ENCODE measurements around the gene EPS8L2. TPM values are rescaled to one million over a fixed set of nuclear protein-coding genes. Genes with fewer than 3 reads are reported as not detected.
A peak's percentile ranks its signal among the peaks of the same experiment; 100 is the strongest.

EPS8L2 gene
- total RNA-seq, 2 donors from 2014 or later: 11.4 to 15.7 TPM

- H3K36me3 Mint-ChIP-seq (ENCODE audit: insufficient read depth in 2 of 2): peaks cover 0 to 7% of the 10 kb centered on the region in 2 donors
These were observed 59.7 kb downstream of the EPS8L2 start for GRCh38 chr11:765802-766091.

GRCh38 chr11:766106-766935, 60.3 kb downstream of the EPS8L2 start:
- ATAC-seq (replicated peaks in 1 of 2) (peak; percentile 35 to 54), DNase-seq (no peak)
- H3K4me3 Mint-ChIP-seq: no peak overlapping the region
- no peaks in the 10 kb centered on the region for H3K9me3 Mint-ChIP-seq
- peaks cover 0 to 7% of the 10 kb centered on the region in 2 donors for H3K36me3 Mint-ChIP-seq (ENCODE audit: insufficient read depth in 2 of 2)
- peak overlapping the region; percentile 1 for H3K27ac Mint-ChIP-seq
- no peaks in the 10 kb centered on the region for H3K27me3 Mint-ChIP-seq (ENCODE audit: low read depth)
- peaks cover 14% of the 10 kb centered on the region for H3K4me1 Mint-ChIP-seq (ENCODE audit: low read depth)

More at GRCh38 chr11:765802-766091, 59.7 kb downstream of the EPS8L2 start:
- DNase-seq (no peak), ATAC-seq (replicated peaks in 1 of 2) (no peak)
- Mint-ChIP-seq H3K9me3 (no peaks in the 10 kb centered on the region), H3K4me3 (no peak overlapping the region), H3K27me3 (ENCODE audit: low read depth) (no peaks in the 10 kb centered on the region), H3K4me1 (ENCODE audit: low read depth) (peaks cover 14% of the 10 kb centered on the region), H3K27ac (no peak overlapping the region)

GRCh38 chr11:766936-767210, 60.8 kb downstream of the EPS8L2 start:
- peaks cover 0 to 7% of the 10 kb centered on the region in 2 donors for H3K36me3 Mint-ChIP-seq (ENCODE audit: insufficient read depth in 2 of 2)
- DNase-seq (no peak), ATAC-seq (replicated peaks in 1 of 2) (no peak)
- no peaks in the 10 kb centered on the region for H3K27me3 Mint-ChIP-seq (ENCODE audit: low read depth)
- no peak overlapping the region for H3K4me3 Mint-ChIP-seq
- H3K4me1 Mint-ChIP-seq (ENCODE audit: low read depth): peaks cover 14% of the 10 kb centered on the region
- no peak overlapping the region for H3K27ac Mint-ChIP-seq
- H3K9me3 Mint-ChIP-seq: no peaks in the 10 kb centered on the region

DNA sequence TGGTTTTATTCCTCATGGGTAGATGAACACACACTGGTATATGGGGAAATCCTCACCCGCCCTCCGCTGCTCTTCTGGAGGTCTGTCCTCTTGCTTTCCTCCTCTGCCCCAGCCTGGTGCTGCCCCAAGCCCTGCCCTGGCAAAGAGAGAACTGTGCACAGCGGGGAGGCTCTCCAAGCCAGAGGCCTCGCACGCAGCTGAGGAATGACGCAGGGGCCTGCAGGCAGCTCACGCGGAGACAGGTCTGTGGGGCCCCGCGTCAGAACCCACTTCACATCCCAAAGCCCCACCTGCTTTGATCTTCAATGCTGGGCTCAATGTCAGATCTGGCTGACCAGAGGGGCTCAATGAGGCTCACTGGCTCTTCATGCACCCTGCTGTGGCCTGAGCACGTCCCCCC, 61.2 kb downstream of the EPS8L2 start:
- ATAC-seq (replicated peaks in 1 of 2) (no peak), DNase-seq (no peak)
- Mint-ChIP-seq H3K4me3 (no peak overlapping the region), H3K36me3 (ENCODE audit: insufficient read depth in 2 of 2) (peaks cover 0 to 6% of the 10 kb centered on the region in 2 donors), H3K9me3 (no peaks in the 10 kb centered on the region), H3K4me1 (ENCODE audit: low read depth) (peaks cover 14% of the 10 kb centered on the region), H3K27me3 (ENCODE audit: low read depth) (no peaks in the 10 kb centered on the region), H3K27ac (no peak overlapping the region)

GRCh38 chr11:769887-770641, 64.0 kb downstream of the EPS8L2 start:
- H3K4me1 Mint-ChIP-seq (ENCODE audit: low read depth): peaks cover 19% of the 10 kb centered on the region
- peaks cover 0 to 4% of the 10 kb centered on the region in 2 donors for H3K36me3 Mint-ChIP-seq (ENCODE audit: insufficient read depth in 2 of 2)
- no peak overlapping the region for H3K4me3 Mint-ChIP-seq
- H3K27me3 Mint-ChIP-seq (ENCODE audit: low read depth): no peaks in the 10 kb centered on the region
- ATAC-seq (replicated peaks in 1 of 2): no peak
- no peaks in the 10 kb centered on the region for H3K9me3 Mint-ChIP-seq
- no peak overlapping the region for H3K27ac Mint-ChIP-seq
- DNase-seq: no peak

DNA sequence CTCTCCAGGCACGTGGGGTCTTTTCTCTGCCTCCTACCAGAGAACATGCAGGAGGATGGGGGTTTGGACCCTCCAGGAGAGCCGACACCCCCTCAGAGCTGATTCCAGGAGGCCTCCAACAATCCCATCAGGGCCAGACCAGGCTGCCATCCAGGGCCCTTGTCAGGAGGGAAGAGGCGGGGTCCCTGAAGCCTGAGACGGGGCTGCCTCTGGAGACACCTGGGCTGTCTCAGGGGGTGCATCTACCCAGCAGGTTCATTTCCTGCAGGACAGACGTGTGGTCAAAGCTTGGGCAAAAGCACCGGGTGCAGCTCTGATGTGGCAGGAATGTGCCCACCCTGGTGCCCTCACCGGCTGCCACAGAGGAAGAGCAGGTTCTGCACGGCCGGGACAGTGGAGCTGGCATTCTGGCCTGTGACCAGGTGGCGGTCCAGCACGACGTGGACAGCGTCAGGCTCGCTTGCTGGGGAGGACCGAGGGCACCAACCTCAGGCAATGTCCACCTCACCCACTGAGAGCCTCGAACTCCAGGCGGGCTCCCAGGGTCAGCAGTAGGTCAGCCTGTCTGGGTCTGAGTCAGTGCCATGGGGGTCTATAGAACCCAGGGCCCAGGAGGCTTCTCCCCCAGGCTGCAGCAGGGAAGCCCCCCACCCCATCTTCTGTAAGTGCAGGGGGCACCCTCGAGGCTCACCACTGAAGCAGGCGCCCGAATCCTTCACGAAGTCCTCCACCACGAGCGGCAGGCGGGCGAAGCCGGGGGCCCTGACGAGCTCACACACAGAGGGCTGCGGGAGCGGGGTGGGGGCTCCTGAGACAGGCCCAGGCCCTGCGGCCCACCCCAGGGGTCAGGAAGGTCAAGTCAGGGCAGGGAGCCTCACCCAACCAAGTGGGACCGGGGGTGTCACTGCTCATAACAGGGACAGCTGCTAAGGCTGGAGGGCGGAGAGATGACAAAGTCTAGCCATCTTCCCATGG, 64.9 kb downstream of the EPS8L2 start:
- H3K27me3 Mint-ChIP-seq (ENCODE audit: low read depth): no peaks in the 10 kb centered on the region
- no peaks in the 10 kb centered on the region for H3K9me3 Mint-ChIP-seq
- DNase-seq: no peak
- no peak overlapping the region for H3K27ac Mint-ChIP-seq
- H3K36me3 Mint-ChIP-seq (ENCODE audit: insufficient read depth in 2 of 2): peaks cover 0 to 4% of the 10 kb centered on the region in 2 donors
- no peak for ATAC-seq (replicated peaks in 1 of 2)
- H3K4me3 Mint-ChIP-seq: no peak overlapping the region
- H3K4me1 Mint-ChIP-seq (ENCODE audit: low read depth): peaks cover 24% of the 10 kb centered on the region

GRCh38 chr11:771617-772204, 65.7 kb downstream of the EPS8L2 start:
- no peaks in the 10 kb centered on the region for H3K27me3 Mint-ChIP-seq (ENCODE audit: low read depth)
- DNase-seq (no peak), ATAC-seq (replicated peaks in 1 of 2) (no peak)
- H3K9me3 Mint-ChIP-seq: no peaks in the 10 kb centered on the region
- H3K36me3 Mint-ChIP-seq (ENCODE audit: insufficient read depth in 2 of 2): peaks cover 0 to 4% of the 10 kb centered on the region in 2 donors
- H3K4me3 Mint-ChIP-seq: no peak overlapping the region
- H3K4me1 Mint-ChIP-seq (ENCODE audit: low read depth): peaks cover 24% of the 10 kb centered on the region
- H3K27ac Mint-ChIP-seq: no peak overlapping the region

GRCh38 chr11:772429-773390, 66.7 kb downstream of the EPS8L2 start:
- Mint-ChIP-seq H3K4me3 (no peak overlapping the region), H3K4me1 (ENCODE audit: low read depth) (peaks cover 21% of the 10 kb centered on the region), H3K27me3 (ENCODE audit: low read depth) (no peaks in the 10 kb centered on the region), H3K9me3 (no peaks in the 10 kb centered on the region), H3K36me3 (ENCODE audit: insufficient read depth in 2 of 2) (peaks cover 0 to 4% of the 10 kb centered on the region in 2 donors), H3K27ac (no peak overlapping the region)
- DNase-seq: no peak
- ATAC-seq (replicated peaks in 1 of 2): no peak

DNA sequence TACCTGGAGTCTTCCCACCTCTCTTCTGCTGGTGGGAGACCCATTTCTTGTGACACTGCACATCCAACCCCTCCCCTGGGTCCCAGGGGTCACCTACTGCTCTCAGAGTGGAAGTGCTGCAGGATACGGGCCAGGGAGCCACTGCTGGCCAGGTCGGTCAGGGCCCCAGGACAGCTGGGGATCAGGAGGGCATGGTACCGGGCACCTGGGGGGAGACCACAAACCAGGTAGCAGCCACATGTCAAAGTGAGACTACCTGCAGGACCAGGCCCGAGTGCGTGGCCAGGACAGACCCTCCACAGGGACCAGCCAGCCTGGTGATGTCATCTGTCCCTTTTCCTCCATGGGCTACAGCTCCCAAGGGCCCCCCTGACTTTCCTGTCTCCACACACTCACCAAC, 67.4 kb downstream of the EPS8L2 start:
- no peak overlapping the region for H3K27ac Mint-ChIP-seq
- no peak overlapping the region for H3K4me3 Mint-ChIP-seq
- H3K9me3 Mint-ChIP-seq: no peaks in the 10 kb centered on the region
- peaks cover 21% of the 10 kb centered on the region for H3K4me1 Mint-ChIP-seq (ENCODE audit: low read depth)
- H3K36me3 Mint-ChIP-seq (ENCODE audit: insufficient read depth in 2 of 2): peaks cover 0 to 4% of the 10 kb centered on the region in 2 donors
- no peaks in the 10 kb centered on the region for H3K27me3 Mint-ChIP-seq (ENCODE audit: low read depth)
- DNase-seq: no peak
- ATAC-seq (replicated peaks in 1 of 2): no peak

GRCh38 chr11:773830-774229, 67.8 kb downstream of the EPS8L2 start:
- no peak for ATAC-seq (replicated peaks in 1 of 2)
- H3K27ac Mint-ChIP-seq: no peak overlapping the region
- H3K27me3 Mint-ChIP-seq (ENCODE audit: low read depth): no peaks in the 10 kb centered on the region
- peaks cover 21% of the 10 kb centered on the region for H3K4me1 Mint-ChIP-seq (ENCODE audit: low read depth)
- H3K9me3 Mint-ChIP-seq: no peaks in the 10 kb centered on the region
- H3K4me3 Mint-ChIP-seq: no peak overlapping the region
- DNase-seq: no peak
- peaks cover 0 to 4% of the 10 kb centered on the region in 2 donors for H3K36me3 Mint-ChIP-seq (ENCODE audit: insufficient read depth in 2 of 2)

DNA sequence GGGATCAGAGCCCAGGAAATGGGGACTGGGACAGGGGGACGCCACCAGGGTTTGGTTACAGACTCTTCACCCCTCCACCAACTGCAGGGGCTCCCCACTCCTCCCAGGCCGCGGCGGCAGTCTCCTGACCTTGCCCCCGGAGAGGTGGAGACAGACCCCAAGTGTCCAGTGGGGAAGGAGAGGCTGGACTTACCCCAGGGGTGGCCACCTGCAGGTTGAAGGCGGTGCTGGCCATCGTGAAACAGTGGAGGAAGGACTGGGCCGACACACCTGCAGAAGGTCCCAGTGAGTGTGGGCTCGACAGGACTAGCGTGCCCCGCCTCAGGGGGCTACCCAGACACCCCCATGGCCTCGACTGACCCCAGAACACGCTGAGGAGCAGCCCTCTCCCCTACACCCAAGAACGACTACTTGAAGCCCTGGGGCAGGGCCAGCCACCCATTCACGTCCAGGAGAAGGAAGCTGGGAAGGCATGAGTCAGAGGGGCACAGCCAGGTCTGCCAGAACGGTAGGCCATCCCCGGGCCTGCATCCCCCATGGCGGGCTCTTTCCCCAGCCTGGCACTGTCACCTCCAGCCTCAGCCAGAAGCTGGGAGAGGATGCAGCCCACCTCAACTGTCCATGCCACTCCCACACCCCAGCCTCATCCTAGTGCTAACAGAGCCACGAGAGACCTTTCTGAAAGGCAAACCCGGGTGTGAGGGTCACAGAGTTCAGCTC, 69.0 kb downstream of the EPS8L2 start:
- Mint-ChIP-seq H3K36me3 (ENCODE audit: insufficient read depth in 2 of 2) (peaks cover 0 to 4% of the 10 kb centered on the region in 2 donors), H3K27me3 (ENCODE audit: low read depth) (no peaks in the 10 kb centered on the region), H3K27ac (no peak overlapping the region), H3K9me3 (no peaks in the 10 kb centered on the region), H3K4me3 (peak overlapping the region; percentile 61 to 91), H3K4me1 (ENCODE audit: low read depth) (peaks cover 21% of the 10 kb centered on the region)
- ATAC-seq (replicated peaks in 1 of 2) (no peak), DNase-seq (no peak)

Measured in activated T-cell treated with anti-CD3 and anti-CD28 coated beads, Interleukin-2, amount 50 U/mL, for 72 hours (primary cell).